GM21576 (cell line): Measurements from ENCODE around the gene DPP4.
"Not testable (repeated sequence)": the region's sequence is repeated elsewhere in the genome, so short reads cannot be mapped to it uniquely, and the experiment has no call there.

Source experiments
- ATAC-seq: cut with Tn5 transposase; IDR thresholded peaks from one replicate; pipeline ENCODE4 v1.9.1; 2021; ENCODE audit warnings: mild to moderate bottlenecking, moderate library complexity; ENCODE audit not compliant: unreplicated experiment

DPP4 gene

DNA sequence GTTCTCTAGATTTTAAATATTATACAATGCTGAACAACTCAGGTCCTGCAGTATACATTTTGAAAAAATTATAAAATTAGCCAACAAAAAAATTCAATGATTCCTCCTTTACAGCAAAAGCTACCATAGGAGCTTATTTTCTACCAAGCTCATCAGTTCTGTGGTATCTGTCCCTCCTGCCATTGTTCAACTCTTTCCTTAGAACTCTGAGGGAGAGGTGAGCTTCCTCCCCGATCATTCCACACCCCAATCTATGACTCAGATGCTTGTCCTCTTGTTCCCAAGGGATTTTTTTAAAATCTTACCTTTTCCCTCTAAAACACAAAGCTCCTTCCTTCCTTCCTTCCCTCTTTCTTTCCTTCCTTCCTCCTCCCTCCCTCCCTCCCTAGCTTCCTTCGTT lies 13.5 kb downstream of the DPP4 start:
- ATAC-seq, result no peak

DNA sequence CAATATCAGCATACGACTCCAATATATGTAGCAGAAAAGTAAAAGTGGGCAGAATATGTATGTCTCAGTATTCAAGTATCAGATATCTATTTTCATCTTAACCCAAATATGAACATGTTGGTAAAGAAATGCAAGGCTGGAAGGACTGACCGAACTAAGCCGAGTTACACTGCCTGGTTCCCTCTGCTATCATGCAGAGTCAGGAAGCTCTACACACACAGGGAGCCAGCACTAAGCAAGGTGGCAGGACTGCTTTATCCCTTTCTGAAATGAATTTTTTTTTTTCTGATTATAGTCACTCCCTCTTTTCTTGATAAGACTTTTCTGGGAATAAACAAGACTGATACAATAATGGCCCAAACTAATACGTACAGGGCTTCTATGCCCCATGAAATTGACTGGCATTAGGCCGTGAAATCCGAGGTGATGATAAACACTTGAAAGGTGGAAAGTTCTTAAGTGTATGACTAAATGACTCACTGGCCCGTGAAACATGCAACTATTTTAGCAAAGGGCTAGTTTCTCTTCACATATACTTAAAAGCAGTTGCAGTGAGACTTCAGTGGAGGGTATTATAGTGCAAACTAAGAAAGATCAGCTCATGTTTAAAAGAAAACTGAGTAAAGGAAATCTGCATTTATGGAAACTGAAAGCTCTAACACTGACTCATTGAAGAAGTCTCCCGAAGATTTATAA lies 14.9 kb downstream of the DPP4 start:
- peak; percentile 87 for ATAC-seq

DNA sequence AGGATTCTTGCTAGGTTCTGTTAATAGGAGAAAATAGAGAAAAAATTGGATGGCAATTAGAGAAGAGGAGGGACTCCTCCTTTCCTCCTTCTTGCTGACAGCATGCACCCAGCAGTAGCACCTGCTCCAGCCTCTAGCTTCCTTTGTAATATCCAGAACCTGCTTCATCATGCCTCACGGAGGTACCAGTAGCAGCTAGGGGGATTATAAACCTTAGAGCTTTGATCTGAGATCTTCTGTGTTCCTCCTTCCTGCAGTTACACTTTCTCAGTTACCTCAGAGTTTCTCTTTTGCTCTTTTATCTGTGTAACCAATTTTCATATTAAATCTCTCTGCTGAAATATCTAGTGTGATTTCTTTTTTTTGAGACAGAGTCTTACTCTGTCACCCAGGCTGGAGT lies 16.6 kb downstream of the DPP4 start:
- no peak for ATAC-seq

DNA sequence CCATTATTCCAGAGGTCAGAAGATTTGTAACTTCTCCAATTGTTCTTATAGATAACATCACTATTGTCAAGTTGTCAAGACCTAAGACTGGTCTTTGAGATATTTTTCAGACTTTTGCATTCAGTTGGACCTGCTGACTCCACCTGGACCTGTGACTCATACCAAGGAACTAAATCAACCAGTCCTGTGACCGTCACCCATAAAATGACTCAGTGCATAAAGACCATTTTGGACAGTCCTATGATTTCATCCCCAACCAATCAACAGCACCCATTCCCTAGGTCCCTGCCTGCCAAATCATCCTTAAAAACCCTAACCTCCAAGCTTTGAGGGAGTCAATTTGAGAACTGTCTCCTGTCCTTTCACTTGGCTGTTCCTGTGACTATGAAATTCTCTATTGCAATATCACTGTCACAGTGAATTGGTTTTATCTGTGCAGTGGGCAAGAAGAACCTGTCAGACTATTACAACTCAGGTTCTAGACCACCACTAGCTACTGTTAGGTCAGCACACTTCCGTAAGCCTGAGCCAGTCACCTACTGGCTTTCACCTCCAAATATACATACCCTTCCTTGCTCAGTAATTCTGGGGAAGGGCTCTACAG lies 17.1 kb downstream of the DPP4 start:
- no peak for ATAC-seq

DNA sequence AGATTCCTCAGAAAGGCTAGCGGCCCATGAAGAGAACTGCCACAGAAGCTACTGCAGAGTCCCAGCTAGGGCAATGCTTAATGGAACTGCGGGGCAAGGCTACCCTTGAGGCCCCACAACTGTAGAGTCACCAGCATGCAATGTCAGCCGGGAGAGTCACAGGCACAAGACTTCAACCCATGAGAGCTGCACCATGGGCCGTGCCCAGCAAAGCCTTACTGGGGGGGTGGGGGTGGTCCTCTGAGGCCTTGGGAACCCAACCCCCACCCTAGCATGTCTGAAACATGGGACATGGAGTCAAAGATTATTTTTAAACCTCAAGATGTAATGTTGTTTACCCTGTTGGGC lies 20.2 kb downstream of the DPP4 start:
- no peak for ATAC-seq

DNA sequence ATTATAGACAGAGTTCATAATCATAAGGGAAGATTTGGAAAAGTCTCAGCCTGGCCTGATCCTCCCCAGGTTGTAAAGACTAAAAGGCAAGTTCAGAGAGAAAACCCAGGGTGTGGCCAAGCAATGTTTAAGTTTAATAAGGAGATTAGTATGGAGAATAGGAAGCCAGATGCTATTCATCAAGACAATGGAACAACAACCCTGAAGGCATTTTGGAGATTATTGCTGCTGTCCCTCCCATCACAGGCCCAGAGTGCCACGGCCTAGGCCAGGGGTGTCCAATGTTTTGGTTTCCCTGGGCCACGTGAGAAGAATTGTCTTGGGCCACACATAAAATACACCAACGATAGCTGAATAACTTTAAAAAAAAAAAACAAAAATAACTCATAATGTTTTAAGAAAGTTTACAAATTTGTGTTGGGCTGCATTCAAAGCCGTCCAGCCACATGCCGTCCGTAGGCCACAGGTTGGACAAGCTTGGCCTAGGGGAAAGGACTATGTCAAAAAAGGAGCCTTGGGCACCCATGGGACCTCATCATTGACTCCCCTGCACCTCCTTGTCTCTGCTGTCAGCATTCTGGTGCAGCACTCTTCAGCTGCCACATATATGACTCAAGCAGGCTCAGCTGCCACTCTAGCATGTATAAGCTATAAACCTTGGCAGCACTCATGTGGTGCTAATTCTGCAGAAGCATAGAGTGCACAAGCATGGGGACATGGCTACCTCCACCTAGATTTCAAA lies 20.8 kb downstream of the DPP4 start:
- ATAC-seq, result no peak

DNA sequence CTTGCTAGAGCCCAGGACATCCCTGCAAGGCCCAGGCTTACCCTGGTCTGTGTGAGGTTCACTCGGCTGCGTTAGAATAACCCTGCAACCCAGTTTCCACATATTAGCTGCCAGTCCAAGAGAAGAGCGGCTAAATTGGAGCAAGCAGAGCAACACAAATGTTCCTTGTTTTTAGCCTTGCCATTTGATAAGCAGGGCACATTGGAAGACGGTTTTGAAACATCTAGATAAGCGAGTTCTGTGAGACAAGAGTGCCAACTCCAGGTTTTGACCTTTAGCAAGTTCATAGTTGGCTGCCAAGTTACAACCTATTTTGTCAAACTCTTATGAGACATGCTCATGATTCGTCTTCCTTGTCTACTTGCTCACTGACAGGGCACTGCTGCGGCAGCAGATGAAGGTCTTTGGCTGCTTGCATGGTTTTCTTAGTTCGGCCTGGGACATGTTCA lies 23.5 kb downstream of the DPP4 start:
- no peak for ATAC-seq

DNA sequence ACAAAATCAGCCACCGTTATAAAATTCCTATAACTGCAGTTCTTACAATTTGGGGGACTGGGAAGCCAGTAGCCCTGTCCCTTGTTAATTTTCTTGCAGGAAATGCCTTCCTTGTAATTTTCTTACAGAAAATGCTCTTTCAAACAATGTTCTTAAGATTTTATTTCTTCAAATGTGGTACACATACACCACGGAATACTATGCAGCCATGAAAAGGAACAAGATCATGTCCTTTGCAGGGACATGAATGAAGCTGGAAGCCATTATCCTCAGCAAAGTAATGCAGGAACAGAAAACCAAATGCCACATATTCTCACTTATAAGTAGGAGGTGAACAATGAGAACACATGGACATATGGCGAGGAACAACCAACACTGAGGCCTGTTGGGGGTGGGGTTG lies 24.9 kb downstream of the DPP4 start:
- not testable (repeated sequence) for ATAC-seq

DNA sequence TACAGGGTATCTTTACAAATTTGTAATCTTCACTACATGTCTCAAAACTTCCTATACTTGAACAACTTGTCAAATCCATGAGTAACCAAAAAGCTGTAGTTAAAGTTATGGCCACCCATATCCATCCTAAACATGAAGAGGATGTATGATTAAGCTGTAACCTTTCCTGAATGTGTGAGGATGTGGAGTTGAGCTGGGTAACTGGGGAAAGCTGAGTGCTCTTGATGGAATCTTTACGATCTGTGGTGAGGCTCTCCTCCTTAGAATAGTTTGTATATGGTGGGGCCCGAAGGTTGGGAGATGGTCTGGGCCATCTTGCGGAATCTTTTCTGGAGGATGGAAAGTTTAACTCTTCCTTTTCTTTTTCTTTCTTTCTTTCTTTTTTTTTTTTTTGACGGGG lies 29.4 kb downstream of the DPP4 start:
- no peak for ATAC-seq

DNA sequence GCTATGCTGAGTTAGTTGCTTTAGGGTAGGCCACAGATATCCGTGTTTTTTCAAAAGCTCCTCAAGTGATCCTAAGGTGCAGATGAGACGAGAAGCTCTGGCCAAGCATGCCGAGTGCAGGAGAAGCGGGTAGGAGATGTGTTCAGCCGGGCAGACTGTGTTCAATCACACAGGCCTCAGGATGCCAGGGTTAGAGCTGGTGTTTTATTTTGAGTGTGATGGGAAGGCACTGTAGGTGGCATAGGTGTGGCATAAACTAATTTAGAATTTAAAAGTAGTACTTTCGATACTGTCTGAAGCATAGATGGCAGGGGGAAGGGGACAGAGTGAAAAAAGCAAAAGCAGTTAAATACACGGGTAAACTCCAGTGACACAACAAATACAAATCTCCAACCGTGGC lies 30.9 kb downstream of the DPP4 start:
- ATAC-seq, result no peak

DNA sequence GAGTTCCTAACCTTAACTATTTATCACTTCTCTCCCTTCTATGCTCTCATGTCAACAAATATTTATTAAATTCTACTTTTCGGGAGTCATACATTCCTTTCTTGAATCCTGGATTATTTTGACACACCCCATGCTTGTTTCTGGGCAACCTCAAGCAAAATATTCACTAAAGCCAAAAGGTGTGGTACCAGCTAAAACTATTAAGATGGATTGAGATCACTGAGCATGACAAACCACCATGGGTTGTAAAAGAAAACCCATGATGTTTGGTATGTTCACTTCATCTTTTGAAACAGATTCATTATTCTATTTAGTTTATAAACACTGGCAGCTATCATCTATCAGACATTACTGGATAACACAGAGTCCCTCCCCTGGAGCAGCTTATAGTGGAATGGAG lies 32.5 kb downstream of the DPP4 start:
- no peak for ATAC-seq

DNA sequence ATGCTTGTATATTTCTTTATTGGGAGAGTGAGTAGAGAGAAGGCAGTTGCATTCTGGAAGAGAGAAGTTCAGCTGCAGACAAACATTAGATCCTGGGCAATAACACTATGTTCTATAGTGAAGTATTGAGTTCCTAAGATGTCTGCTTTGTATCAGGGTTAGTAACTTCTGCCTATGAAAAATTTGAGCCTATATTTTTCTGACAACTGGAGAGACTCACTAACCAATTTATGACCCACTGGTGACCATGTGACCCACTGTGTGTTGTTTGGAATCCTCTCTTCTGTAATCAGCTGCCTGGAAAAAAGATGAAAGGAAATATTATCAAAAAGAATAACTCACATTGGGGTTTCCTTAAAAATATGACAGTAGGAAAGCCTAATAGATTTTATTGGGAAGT lies 35.3 kb downstream of the DPP4 start:
- ATAC-seq, result no peak

DNA sequence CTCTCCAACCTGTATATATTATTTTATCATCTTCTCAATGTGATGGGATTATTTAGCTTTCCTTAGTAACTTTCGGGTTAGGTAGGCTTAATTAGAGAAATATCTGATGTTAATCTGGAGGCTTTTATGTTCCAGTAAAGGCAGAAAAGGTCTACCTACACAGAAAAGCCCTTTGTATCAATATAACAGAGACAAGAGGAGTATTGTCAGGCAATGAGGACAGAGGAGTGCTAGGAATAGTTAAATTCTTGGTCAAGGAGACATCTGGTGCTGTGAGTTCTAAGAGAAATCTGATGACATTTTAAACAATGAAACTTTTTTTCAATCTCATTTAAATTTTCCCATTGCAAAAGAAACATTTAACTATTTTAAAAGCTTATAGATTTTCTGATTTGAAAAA lies 36.1 kb downstream of the DPP4 start:
- no peak for ATAC-seq

DNA sequence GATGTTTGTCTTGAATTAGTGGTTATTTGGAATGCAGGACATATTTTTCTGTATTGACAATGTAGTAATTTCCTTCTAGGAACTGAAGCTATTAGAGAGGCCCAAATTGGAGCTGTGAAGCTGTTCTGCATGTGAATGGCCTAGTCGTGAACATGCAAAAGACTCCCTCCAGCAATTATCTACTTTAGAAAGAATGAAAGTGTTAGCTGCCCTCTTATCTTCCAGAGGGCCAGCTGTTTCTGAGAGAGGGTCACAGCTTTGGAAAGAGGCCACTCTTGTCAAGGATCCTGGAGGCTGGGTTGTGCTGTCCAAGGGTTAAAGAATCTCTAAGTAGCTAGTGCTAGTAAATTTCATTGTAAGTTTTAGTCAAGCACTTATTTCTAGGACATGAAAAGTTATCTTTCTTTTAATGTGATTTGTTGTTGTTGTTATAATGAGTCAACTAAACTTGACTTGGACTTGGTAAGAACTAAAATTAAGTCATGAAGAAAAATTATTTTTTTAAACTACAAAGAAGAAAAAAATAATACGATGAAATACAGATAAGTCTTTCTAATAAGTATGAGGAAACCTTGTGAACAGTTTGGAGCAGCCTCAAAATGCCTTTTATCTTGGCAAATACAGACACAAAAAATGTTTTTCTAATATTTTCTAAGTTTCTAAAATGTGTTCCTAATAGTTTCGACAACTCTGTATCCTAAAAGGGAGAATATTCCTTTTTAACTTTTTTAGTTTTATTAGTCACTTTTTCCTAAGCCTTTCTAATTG lies 36.8 kb downstream of the DPP4 start:
- ATAC-seq, result no peak

DNA sequence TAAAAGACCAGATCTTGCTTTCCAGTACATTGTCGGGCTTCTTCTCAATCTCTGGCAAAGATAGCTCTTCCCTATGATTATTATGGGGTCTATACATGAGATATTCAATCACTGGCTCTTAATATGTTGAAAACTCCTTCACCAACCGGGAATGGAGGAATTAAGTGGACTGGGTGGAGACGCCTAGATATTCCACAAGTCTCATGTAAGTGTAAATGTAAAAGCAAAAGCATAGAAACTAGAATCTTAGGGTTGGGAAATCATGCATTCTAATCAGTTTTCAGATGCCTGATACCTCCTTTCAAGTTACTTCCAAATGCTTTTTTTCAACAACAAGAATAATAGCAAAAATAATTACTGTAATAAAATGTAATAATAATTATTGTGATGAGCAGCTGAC lies 38.0 kb downstream of the DPP4 start:
- ATAC-seq, result no peak

DNA sequence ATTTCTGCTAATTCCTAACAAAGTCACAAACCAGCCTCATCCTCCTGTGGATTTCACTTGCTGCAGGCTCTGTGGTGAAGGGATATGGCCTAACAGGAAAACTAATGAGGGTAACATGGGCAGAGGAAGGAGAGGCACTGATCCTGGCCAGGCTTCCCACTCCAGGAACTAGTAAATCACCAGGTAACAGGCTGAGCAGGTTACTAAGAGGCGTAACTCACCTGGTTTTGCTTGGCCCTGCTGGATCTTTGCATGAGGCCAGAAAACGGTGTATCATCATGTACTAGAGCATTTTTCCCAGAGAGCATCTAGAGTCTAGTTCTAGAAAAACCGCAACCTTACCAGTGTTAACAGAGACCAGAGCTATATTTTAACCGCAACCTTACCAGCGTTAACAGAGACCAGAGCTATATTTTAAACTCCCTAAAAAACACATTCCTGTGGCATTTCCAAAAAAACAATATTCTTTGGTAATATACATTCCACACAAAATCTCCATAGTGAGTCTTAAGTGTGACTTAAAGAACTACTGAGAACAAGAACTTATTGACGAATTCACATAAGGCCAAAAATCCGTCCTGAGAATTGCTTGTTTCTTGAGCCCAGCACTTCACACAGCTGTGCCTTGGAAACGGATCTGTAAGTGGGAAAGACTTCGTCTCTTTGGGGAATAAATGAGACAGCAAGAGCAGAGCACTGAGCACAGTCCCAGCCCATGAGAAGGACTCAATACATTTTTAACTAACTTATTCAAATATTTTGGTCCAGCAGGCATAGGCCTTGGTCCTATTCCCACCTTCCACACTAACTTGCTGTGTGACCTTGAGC lies 43.4 kb downstream of the DPP4 start:
- ATAC-seq, result no peak

DNA sequence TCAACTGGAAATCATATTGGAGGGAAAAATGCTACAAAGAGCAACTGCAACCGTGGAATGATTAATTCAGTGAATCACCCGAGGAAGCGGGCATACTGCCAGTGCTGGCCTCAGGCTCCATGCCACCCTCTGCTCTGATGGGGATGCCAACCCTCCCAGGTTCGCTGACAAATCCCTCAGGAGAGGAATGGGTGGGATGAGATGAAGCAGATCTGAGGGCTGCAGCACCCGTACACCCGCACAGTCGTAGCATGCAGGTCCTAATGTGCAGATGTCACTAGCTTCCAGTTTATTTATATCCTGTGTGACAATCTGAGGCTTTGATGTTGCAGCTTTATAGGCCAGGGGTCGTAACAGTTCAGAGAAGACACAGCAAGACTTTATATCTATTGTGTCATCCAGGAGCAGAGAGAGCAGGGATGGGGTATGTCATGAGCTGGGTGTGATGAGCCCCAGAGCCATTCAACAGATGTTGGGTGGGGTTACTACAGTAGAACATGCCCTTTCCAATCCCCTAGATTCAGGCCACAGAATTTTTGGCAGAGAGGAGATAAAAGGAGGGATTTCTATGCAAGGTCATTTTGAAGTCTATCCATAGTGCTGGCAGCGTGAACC lies 44.6 kb downstream of the DPP4 start:
- no peak for ATAC-seq

DNA sequence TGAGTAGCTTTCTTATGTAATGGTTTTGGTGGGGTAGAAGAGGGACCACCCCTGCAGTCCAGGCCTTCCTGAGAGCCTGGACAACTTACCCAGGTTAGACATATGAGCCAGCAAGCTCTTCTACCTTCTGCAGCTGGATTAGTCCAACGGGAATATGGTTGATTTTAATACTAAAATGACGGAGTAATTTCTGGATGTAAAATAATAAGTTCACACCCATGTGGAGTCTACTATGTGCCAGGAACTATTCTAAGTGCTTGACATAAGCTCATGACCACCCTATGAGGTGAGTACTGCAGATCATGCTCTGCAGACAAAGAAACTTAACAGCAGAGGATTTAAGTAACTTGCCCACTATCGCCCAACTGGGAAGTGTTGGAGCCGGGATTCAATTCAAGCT lies 45.5 kb downstream of the DPP4 start:
- ATAC-seq, result no peak

DNA sequence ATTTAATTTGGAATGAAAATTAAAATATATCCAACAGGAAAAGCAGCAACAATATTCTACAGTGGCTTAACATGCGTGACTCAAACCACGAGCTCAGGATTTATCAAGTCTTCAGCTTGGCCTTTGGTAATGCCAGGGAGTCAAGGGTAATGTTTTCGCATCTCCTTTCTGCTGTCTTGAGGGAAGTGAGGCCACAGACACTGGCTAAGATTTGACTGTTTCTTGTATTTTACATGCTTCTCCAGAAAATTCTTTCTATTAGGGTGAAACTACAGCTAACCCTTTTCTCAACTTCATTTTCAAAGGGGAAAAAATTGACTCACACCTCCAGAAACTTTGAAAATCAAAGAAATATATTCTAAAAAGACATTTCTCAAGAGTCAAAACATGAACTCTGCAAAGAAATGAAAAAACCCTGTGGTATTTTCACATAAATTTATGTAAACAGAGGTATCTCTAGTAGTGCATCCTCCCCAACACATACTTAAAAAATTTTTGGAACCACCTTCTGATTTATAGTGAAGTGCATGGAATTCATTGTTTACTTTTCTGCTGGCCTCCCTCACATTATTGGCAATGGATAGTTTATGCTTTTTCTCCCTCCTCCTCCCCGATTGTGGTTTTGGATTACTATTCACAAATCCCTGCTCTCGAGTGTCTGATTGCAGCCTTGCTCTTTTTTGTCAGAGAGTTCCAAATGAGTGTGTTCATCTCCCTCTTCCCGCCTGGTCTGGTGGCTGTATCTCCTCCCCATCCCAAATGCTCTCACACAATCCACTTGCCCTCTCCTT lies 48.7 kb downstream of the DPP4 start:
- no peak for ATAC-seq
